Pulmonary artery endothelial cell (primary cell): ENCODE measurements around the gene AQP9. TPM values are rescaled to one million over a fixed set of nuclear protein-coding genes. Genes with fewer than 3 reads are reported as not detected.
"Not testable (repeated sequence)": the region's sequence is repeated elsewhere in the genome, so short reads cannot be mapped to it uniquely, and the experiment has no call there.

Experiments
- DNase-seq: peaks from one replicate; pipeline ENCODE4 v3.0.0-alpha.2; 2011; ENCODE audit warnings: low read depth, low spot score
- total RNA-seq: library from RNA; depleted of rRNA; stranded (reverse); fragments of >200 nt; gene quantifications from 2 replicates; pipeline ENCODE4 v1.2.3, GENCODE V29; 2014

Gene AQP9
- total RNA-seq, 1 donor from 2014 or later: not detected

DNA sequence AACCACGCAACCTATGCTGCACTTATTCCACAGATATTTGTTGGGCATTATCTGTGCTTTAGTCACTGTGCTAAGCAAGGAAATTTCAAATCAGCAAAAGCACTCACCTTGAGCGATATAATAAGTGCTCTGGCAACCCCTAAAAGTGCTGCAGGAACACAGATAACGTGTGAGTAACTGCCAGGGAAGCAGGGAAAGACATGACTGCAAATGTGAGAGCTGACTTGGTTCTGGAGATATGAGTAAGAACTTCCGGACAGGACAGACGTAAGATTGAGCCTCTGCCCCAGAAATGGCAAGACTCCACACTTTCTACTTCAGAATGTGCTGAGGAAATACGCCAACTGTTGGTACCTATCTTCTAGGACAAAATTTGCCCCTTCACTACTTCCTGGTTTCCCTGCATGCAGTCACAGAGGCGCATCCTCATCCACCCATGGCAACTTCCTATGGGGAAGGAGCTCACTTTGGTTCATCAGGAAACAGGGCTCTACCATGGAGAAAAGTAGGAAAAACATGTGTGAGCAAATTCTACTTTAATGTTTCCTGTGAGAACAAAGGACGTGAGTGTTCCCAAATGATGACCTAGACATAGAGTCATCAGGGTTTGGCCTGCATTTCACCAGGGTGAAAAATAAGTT, 41.7 kb downstream of the AQP9 start:
- DNase-seq: peak; percentile 88

DNA sequence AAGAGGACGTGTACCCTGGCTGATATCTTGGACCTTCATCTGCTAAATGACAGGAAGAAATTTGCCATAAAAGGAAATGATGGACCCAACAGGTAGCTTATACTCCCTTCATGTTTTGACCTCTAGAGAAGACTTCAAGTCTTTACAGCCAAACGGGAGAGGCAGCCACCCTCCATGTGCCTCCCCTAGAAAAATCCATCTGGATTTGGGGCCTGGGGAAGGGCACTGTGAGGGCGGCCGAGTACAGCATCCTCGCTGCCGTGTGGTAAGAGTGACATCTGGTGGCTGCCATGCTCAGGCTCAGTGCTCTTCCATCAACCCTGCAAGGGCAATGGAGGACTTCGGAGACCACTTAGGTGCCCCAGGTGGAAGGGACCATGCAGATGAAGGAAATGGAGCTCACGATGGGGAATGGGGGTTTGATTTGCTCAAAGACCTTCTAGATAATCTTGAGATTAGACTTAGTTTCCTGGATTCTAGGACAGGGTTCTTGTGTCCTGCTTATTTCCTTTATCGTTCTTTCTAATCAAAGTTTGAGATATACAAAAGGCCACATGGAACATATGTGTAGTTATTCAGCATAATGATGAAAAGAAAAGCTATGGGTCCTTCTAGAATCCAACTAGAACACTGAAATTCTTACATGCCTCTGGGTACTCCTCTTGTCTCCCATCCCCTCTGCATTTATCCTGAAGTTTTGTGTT, 44.4 kb downstream of the AQP9 start:
- DNase-seq: peak; percentile 22

DNA sequence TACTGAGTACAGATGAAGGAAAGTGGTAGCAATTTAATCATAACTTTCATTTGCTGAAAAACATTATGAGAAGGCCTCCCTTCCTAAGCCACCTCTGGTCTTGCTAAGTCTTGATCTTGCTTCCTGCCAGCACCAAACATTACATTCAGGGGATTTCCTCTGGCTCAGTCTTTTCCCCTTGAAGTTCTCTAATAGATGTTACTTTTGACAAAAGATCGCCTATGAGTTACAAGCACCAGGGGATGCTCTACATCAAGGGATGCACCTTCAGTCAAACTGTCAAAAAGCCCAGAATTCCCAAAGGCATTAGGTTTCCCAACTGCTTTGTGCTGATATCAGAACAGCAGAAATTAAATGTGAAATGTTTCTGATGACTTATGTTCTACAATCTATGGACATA, 47.3 kb downstream of the AQP9 start:
- DNase-seq: no peak

DNA sequence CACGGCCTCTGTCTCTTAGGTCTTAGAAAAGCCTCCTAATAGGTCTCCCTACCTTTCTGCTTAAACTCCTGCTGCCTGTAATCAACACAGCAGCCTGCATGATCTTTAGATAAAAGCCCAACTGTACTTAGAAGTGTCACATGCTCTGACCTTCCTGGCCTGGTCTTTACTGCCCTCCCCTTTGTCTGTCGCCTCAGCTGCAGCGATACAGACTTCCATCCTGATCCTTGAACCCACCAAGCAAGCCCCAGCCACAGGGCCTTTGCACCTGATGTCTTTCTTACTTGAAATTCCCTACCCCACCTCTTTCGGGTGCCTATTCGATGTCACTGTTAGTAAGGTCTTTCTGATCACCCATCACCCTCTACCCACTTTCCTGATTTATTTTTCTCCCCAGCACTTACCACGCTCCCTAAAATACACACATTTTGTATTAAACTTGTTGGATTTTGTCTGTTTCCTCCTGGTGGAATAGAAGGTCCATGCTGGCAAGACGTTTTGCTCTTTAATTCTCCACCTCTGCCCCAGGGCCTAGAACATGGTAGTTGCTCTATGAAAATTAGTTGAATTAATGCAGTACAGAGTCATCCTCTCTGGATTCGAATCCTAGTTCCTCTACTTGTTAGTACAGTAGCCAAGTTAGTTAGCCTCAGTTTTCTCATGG, 51.1 kb downstream of the AQP9 start:
- no peak for DNase-seq

DNA sequence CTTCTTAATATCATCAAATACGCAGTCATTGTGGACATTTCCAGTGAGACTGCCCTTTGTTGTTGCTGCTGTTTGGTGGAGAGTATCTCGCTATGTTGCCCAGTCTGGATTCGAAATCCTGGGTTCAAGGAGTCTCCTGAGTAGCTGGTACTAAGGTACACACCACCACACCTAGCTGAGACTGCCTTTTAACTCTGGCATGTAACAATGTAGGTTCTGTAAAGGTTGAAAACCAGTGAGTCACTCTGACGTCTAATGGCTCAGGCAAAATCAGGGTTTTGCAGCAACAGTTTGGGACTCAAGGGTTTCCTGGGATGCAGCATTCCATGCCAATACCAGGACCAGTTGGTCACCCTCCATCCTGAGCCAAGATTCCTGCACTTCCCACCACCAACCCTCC, 52.2 kb downstream of the AQP9 start:
- DNase-seq: no peak

DNA sequence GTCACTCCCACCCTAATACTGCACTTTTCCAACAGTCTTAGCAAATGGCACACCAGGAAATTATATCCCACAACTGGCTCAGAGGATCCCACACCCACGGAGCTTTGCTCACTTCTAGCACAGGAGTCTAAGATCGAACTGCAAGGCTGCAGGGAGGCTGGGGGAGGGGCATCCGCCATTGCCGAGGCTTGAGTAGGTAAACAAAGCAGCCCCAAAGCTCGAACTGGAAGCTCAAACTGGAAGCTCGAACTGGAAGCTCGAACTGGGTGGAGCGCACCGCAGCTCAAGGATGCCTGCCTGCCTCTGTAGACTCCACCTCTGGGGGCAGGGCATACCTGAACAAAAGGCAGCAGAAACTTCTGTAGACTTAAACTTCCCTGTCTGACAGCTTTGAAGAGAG, 55.5 kb downstream of the AQP9 start:
- not testable (repeated sequence) for DNase-seq

DNA sequence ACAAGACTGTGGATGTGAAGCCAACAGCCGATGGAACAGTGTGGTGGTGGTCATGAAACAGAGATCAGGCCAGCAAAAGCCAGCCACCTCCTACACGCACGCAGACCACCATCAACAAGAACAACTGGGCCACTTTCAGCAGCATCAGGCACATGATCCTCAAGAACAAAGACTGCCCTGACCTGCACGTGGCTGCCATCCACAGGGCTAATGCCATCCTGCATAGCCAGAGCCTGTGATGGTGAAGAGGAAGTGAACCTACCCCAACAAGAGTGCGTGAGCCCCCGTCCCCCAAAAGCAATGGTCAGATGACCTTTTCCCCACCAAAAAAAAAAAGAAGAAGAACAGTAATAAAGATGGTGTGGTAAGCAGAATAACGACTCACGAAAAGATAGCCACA, 62.6 kb downstream of the AQP9 start:
- DNase-seq: no peak

DNA sequence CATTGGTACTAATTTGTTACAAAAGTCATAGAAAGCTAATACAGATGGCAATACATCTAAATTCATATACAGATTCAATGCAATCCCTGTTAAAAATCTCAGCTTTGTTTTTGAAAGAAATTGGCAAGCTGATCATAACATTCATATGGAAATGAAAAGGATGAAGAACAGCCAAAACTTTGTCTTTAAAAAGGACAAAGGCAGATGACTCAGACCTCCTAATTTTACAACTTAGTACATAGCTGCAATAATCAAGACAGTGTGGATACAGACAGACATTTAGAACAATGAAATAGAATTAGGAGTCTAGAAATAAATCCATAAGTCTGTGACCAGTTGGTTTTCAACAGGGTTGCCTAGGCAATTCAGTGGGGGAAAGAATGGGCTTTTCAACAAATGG, 63.3 kb downstream of the AQP9 start:
- DNase-seq: no peak

DNA sequence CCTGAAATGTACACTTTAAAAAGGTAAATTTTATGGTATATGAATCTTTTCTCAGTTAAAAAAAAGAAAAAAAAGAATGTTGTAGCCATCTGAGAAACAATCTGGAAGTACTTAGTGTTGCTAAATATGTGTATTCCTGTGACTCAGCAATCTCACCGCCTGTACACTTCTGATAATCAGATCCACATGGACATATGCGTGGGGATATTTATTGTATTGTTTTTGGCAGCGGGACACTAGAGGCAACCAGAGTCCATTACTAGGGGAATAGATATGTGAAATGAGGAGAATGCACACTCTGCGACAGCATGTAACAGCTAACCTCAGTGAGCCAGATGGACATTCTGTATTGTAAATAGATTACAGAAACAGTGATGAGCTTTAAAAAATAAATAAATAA, 65.4 kb downstream of the AQP9 start:
- peak; percentile 83 for DNase-seq

DNA sequence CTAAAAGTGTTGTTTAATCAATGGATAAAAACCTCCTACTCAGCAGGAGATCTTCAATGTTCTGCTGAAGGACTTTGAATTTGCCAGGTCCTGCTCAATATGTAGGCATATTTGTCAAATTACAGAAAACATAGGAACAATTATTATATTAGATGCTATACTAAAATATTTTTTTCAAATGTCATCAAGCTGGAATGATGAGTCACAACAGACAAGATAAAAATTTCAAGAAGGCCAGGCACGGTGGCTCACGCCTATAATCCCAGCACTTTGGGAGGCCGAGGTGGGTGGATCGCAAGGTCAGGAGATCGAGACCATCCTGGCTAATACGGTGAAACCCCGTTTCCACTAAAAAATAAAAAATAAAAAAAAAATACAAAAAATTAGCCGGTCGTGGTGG, 68.0 kb downstream of the AQP9 start:
- no peak for DNase-seq

DNA sequence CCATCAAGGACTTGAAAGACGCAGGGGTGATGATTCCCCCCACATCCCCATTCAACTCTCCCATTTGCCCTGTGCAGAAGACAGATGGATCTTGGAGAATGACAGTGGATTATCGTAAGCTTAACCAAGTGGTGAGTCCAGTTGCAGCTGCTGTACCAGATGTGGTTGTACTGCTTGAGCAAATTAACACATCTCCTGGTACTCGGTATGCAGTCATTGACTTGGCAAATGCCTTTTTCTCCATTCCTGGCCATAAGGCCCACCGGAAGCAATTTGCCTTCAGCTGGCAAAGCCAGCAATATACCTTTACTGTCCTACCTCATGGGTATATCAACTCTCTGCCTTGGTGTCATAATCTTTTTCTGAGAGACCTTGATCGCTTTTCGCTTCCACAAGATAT, 70.0 kb downstream of the AQP9 start:
- DNase-seq: not testable (repeated sequence)

DNA sequence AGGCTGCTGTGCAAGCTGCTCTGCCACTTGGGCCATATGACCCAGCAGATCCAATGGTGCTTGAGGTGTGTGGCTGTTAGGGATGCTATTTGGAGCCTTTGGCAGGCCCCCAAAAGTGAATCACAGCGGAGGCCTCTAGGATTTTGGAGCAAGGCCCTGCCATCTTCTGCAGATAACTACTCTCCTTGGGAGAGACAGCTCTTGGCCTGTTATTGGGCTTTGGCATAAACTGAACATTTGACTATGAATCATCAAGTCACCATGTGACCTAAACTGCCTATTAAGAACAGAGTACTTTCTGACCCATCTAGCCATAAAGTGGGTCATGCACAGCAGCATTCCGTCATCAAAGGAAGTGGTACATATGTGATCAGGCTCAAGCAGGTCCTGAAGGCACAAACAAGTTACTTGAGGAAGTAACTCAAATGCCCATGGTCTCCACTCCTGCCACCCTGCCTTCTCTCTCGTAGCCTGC, 70.9 kb downstream of the AQP9 start:
- DNase-seq: not testable (repeated sequence)

DNA sequence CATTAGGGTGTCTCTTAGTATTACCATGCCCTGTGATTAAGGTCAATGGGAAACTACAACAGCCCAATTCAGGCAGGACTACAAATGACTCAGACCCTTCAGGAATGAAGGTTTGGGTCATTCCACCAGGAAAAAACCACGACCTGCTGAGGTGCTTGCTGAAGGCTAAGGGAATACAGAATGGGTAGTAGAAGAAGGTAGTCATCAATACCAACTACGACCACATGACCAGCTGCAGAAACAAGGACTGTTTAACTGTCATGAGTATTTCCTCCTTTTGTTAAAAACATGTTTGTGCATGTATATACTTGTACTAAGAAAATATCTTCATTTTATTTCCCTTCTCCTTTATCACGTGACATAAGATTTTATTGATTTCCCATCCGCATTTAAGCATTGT, 71.8 kb downstream of the AQP9 start:
- not testable (repeated sequence) for DNase-seq

DNA sequence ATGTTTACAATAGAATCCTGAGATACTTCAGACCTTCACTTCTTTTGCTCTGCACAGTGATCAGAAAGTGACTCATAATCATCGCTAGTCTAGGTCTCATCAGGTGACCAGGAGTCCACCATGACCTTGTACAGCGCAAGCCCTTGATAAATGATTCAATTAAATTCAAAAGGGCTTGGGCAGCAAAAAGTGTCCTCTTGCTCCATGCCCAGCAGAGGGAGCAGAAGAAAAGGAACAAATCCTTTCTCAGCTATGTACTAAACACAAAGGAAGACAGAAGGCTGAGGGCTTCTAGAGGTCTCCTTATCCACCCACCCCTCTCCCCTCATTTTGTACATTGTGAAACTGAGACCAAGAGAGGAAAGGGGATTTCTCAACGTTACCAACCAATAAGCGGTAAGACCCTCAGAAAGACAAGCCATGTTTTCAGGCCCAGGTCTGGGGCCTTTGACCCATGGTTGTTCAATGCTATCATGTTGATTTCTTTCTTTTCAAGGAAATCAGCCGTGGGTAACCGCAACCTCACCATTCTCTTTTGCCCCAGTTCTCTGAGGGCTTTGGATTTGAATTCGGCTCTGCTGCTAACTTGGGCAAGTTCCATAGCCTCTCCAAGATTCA, 74.8 kb downstream of the AQP9 start:
- DNase-seq: no peak

DNA sequence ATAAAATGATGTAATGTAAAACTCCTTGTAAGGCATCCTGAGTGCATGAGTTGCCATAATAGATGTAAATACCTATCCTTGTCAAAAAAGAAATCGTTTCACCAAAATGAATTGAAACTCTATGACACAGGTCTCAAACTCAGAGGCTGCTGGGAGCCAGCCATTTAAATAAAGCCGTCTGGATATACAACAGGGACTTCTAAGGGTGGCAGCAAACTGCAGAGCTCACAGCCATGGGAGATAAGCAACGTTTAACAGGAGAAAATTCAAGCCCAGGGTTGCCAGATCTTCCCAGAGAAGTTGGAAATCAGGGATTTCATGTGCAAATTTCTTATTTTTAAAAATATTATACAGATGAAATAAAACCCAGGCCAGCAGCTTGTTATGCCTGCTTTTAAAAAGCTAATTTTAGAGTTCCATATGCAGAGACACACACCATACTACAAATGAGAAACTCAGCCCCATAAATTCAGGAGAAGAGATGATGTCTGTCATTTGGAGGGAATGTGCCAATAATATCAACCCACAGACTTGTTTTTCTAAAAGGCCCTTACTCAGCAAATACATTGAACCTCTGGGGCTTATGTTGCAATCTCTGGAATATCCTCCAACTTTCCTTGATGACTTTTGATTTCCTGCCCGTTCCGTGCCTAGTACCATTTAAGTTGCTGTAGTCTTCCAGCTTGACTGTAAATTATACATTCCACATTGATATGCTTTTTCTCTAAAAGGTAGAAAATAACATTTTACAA, 75.6 kb downstream of the AQP9 start:
- DNase-seq: no peak

DNA sequence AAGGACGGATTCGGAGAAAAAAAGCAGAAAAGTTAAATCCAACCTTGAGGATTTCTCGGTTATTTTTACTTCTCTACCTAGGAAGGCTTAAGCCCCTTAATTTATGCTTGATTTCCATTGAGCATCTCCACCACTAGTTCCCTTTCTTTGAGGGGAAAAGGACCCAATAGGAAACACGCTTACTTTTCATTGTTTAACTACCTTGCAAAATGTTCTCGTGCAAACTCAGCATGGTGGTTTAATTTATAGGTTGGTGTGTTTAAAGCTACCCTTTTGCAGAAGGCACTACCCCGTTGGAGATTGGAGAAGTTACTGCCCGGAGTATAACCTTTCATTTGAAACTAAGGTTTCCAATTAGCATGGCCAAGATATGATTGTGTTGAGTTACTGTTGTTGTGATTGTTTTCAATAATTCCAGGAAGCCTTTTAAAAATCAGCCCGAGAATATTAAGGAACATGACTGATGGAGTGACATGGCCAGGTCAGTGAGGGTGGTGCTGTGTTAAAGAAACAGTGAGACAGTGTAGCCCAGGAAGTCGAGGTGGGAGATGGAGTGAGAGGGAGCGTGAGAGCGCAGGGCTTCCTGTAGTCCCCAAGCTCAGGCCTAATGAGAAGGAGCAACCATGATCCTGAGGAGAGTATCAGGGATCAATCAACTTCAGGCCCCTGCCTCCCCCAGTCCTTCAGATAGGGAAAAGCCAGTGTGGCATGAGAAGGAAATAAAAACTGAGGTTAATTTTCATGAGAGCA, 76.6 kb downstream of the AQP9 start:
- no peak for DNase-seq

DNA sequence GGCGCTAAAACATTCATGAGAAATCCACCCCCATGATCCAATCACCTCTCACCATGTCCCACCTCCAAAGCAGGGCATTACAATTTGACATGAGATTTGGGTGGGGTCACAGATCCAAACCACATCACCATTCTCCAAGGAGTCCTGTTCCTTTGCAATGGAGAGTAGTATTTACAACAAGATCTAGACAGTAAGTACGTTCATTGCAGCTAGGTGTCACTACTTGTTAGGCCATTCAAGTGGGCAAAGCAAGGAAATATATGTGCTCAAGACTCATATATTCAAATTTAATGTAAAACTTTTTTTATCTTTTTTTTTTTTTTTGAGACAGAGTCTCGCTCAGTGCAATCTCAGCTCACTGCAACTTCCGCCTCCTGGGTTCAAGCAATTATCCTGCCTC, 79.3 kb downstream of the AQP9 start:
- no peak for DNase-seq

DNA sequence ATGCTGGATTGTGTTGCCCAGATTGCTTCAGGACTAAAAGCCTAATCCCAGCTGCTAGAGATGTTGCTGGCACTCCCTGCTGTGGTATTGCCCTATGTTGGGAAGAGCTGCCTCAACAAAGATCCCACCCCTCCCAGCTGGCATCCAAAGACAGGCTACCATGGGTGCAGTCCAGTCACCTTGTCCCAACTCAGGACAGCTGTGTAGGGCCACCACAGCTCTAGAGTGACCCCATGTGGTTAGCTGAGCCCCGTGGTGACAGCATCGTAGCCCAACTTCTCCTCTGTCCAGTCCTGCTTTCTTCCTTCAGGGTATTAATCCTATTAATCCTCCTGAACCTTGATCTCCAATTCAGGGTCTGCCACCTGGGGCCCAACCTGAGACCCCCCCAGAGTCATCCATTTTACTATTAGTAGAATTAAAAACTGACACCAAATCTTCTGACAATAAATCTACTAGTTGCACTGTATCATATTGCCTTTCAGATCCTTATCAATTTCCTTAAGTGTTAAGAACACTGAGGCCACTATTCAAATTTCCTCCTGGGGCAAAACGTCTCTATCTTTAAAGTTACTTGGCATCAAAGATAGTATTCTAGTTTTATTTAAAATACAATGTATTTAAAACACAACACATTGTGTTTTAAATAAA, 83.5 kb downstream of the AQP9 start:
- DNase-seq: no peak

DNA sequence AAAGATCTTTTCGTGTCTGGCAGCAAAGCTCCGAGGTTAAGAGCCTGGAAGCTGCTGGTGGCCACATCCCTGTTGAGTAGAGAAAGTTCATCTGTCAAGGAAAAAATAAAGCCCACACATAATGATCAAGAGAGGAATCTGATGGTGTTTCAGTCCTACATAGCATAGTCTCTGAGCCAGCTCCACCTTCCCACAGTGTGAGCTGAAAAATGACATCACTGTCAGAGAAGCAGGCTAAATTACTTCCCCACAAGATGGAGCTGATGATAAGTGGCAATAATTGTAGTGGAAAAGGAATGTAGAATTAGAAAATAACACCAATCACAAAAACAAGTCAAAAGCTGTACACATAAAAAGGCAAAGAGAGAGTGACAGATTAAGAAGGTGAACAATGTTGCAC, 84.5 kb downstream of the AQP9 start:
- DNase-seq: no peak

DNA sequence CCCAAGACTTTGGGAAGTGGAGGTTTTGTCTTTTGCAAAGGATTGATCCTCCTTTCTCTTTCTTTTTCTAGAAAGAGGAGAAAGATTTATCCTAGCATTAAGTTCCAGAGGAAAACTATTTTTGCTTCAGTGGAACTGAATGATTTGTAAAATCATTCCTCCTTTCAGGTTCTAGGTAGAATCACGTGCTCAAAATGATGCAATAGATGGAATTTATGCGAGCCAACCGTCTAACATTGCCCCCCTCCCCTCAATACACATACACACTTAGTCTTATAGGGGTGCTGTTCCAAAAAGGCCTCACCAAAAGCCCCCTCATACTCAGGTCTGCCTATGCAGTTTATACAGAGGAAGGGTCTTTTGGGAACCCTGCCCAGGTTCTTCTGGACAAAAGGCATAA, 85.3 kb downstream of the AQP9 start:
- no peak for DNase-seq
